H54 (cell line): ENCODE measurements around the gene RAB11B.
"Not testable (repeated sequence)": the region's sequence is repeated elsewhere in the genome, so short reads cannot be mapped to it uniquely, and the experiment has no call there.

Experiments used
- DNase-seq: peaks from one replicate; pipeline ENCODE4 v3.0.0; 2011; ENCODE audit warnings: low spot score, mixed read lengths; ENCODE audit not compliant: insufficient read length
- FAIRE-seq: peaks from 3 replicates; lab custom pipeline; 2011; peaks lifted over from hg19 to GRCh38; lab: Jason Lieb, UNC
- POLR2A ChIP-seq: IDR thresholded peaks from 2 replicates; pipeline ENCODE4 v1.6.1; 2011; ENCODE audit warnings: low read depth, mild to moderate bottlenecking, low read length

Gene RAB11B

DNA sequence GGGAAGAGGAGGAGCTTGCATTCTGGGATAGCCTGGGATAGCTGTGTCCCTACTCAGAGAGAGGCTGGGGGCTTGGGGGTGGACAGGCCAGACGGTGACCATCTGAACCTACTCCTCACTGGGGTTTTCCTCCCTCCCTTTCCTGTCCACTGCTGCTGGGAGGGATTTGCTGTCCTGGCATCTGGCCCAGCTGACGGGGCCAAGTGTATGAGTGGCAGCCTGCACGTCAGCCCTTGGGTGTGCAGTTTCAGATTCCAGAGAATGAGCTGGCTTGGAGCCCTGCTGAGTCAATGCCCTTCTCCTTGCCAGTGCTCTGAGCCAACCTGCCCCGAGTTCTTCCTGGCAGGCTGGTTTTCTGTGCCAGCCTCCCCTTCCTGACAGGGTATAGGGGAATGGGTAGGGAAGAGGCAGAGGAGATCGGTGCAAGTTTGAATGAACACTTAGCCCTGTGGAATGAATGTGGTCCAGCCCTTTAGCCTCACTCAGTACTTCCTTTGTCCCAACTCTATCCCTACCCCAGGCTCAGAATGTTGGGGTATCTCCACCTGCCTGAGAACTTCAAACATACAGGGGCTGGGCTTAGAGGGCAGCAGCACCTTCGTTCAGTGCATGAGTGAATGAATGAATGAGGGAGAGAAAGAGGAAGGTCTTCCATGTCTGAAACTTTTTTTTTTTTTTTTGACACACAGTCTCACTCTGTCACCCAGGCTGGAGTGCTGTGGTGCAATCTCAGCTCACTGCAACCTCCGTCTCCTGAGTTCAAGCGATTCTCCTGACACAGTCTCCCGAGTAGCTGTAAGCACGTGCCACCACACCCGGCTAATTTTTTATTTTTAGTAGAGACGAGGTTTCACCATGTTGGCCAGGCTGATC is 28.0 kb upstream of the RAB11B start:
- no peak for TF ChIP-seq POLR2A

DNA sequence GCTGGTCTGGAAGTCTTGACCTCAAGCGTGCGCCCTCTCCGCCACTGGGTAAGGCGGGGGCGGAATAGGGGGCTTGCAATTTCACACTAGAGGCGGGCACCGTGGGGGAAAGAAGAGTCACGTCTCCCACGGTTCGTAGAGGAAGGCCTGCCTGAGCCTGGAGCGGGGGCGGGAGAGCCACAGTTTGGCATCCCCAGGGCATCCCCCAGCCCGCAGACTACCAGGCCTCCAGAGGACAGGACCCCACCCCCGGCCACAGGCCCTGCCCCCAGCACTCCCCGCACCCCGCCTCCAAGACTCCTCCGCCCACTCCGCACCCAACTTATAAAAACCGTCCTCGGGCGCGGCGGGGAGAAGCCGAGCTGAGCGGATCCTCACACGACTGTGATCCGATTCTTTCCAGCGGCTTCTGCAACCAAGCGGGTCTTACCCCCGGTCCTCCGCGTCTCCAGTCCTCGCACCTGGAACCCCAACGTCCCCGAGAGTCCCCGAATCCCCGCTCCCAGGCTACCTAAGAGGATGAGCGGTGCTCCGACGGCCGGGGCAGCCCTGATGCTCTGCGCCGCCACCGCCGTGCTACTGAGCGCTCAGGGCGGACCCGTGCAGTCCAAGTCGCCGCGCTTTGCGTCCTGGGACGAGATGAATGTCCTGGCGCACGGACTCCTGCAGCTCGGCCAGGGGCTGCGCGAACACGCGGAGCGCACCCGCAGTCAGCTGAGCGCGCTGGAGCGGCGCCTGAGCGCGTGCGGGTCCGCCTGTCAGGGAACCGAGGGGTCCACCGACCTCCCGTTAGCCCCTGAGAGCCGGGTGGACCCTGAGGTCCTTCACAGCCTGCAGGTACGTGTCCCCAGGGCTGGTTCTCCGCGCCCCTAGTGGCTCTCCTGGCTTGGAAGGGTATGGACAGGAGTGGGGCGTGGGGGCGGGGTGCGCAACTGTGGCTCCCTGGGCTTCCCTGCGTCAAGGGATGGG is 26.1 kb upstream of the RAB11B start, which contains the start of gene ANGPTL4:
Gene ANGPTL4, plus strand, starts transcription at position 353 of the 969 bp plus-strand sequence. Its CDS starts 167 bp downstream, at position 520.
- FAIRE-seq: no peak
- DNase-seq: peak; percentile 2
- 0 out of 2 replicates have a peak, but pooled peaks have one; percentile 28 for TF ChIP-seq POLR2A

More for the DNA sequence above, 28.0 kb upstream of the RAB11B start:
- peak; percentile 89 for FAIRE-seq
- DNase-seq: peak; percentile 94

GRCh38 chr19:8366121-8366581 is 24.0 kb upstream of the RAB11B start:
- no peak for TF ChIP-seq POLR2A
- no peak for FAIRE-seq
- peak; percentile 7 for DNase-seq

GRCh38 chr19:8366961-8367326 is 23.2 kb upstream of the RAB11B start:
- TF ChIP-seq POLR2A: no peak
- FAIRE-seq (no peak), DNase-seq (no peak)

GRCh38 chr19:8367327-8368001 is 22.7 kb upstream of the RAB11B start:
- DNase-seq (peak; percentile 93), FAIRE-seq (peak; percentile 6)
- TF ChIP-seq POLR2A: no peak

GRCh38 chr19:8370176-8371010 is 19.8 kb upstream of the RAB11B start:
- DNase-seq: no peak
- TF ChIP-seq POLR2A: no peak
- FAIRE-seq: no peak

- DNase-seq: no peak
- TF ChIP-seq POLR2A: no peak
- FAIRE-seq: no peak
Measured at GRCh38 chr19:8371011-8371804, 19.0 kb upstream of the RAB11B start.

GRCh38 chr19:8373867-8374813 is 16.0 kb upstream of the RAB11B start:
- FAIRE-seq (no peak), DNase-seq (no peak)
- TF ChIP-seq POLR2A: no peak

DNA sequence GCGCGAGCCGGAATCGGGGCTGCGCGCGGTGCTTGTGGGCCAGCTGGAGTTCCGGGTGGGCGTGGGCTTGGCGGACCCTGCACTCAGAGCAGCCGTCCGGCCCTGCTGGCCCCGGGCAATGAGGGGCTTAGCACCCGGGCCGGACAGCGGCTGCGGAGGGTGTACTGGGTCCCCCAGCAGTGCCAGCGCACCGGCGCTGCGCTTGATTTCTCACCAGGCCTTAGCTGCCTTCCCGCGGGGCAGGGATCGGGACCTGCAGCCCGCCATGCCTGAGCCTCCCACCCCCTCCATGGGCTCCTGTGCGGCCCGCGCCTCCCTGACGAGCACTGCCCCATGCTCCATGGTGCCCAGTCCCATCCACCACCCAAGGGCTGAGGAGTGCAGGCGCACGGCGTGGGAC is 14.4 kb upstream of the RAB11B start:
- FAIRE-seq, DNase-seq: not testable (repeated sequence)

- not testable (repeated sequence) for DNase-seq, FAIRE-seq
Measured at GRCh38 chr19:8376373-8376974, 13.7 kb upstream of the RAB11B start.
